Left lung (tissue), 10 donors: ENCODE measurements around the gene MRGPRX2. TPM values are rescaled to one million over a fixed set of nuclear protein-coding genes. Genes with fewer than 3 reads are reported as not detected.

Experiments used
- ATAC-seq: fragments of 200-7000 bp; cut with Tn5 transposase; one replicate; pipeline ENCODE4 v1.9.1; 2020; ENCODE audit warnings: moderate library complexity
- DNase-seq, 4 donors: peaks; one replicate each; pipeline ENCODE4 v3.0.0-alpha.2; 2013 to 2020
- H3K27ac ChIP-seq, 2 donors: fragments of 200-600 bp; sonication (generic) in 1 of 2; one replicate each; pipeline versions ENCODE4 v1.5.0 to v1.8.0; 2020 to 2021
- H3K27me3 ChIP-seq, 2 donors: fragments of 200-600 bp; sonication (generic) in 1 of 2; one replicate each; pipeline versions ENCODE4 v1.5.0 to v1.8.0; 2020 to 2021
- H3K36me3 ChIP-seq, 2 donors: fragments of 200-600 bp; sonication (generic) in 1 of 2; one replicate each; pipeline versions ENCODE4 v1.5.0 to v1.8.0; 2020 to 2021
- H3K4me1 ChIP-seq, 2 donors: fragments of 200-600 bp; one replicate each; pipeline ENCODE4 v1.8.0; 2021
- H3K4me3 ChIP-seq, 2 donors: fragments of 200-600 bp; sonication (generic) in 1 of 2; one replicate each; pipeline versions ENCODE4 v1.5.0 to v1.8.0; 2020 to 2021; ENCODE audit warnings: mild to moderate bottlenecking in 1 of 2
- H3K9me3 ChIP-seq, 2 donors: fragments of 200-600 bp; sonication (generic) in 1 of 2; one replicate each; pipeline versions ENCODE4 v1.5.0 to v1.8.0; 2020 to 2021
- intact Hi-C, 2 donors: fragments of 100-400 bp; cut with DNase I; formaldehyde crosslinking; loops; one replicate each; pipeline versions ENCODE4 v1.11.2 to v1.14.2; 2022
- polyA plus RNA-seq, 6 donors: library from polyadenylated mRNA; unstranded; fragments of 120-200 nt; gene quantifications; one replicate each; pipeline ENCODE4 v1.2.1, GENCODE V29; 2013; ENCODE audit not compliant: insufficient read length in 6 of 6
- total RNA-seq, 2 donors: library from RNA; stranded (reverse); fragmentation: NEBNext Ultra II Directional; extraction: Animal tissue kit (Norgen Biotek cat#: 25700); gene quantifications; one replicate each; pipeline ENCODE4 v1.2.1, GENCODE V29; 2021
- TF ChIP-seq, protein P1 (sequence below), 2 donors: fragments of 200-600 bp; sonication (generic) in 1 of 2; IDR thresholded peaks; one replicate each; pipeline versions ENCODE4 v1.5.0 to v1.8.0; 2021; ENCODE audit warnings: antibody characterized with exemption in 2 of 2
- donor health status: DM: no; HTN: yes; CAD: no.
- donor health status: DM: no; HTN: no; CAD: no.

Gene MRGPRX2
- total and polyA plus RNA-seq, 8 donors = not detected

DNA sequence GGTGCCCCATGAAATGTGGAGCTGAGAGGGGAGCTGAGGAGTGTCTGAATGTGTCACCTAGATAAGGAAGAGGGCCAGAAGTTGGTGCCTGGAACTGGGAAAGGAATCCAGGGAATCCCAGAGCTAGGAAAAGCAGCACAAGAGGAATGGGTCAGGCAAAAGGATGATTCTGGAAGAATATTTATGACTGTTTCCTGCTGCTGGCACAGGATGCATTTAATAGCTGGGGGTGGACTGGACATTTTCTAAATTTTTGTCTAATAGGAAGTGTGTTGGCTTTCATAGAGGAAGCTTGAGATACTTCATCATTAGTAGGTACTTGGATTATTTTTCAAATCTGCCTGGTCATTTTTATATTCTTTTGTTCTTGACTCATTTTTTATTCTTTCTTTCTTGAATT is 17.4 kb upstream of the MRGPRX2 start:
- H3K4me3 ChIP-seq = no peak overlapping the region
- no peaks in the 10 kb centered on the region for H3K9me3 ChIP-seq
- H3K4me1 ChIP-seq = no peaks in the 10 kb centered on the region
- intact Hi-C loops = loop anchor here in 1 of 2 donors (10.0 kb wide), 1 partner anchor 477 kb away; no protein-coding TSS in a partner anchor
- H3K27me3 ChIP-seq = no peaks in the 10 kb centered on the region
- DNase-seq (no peak), ATAC-seq (no peak)
- H3K36me3 ChIP-seq = no peaks in the 10 kb centered on the region
- H3K27ac ChIP-seq = no peak overlapping the region
- TF ChIP-seq, protein P1, sequence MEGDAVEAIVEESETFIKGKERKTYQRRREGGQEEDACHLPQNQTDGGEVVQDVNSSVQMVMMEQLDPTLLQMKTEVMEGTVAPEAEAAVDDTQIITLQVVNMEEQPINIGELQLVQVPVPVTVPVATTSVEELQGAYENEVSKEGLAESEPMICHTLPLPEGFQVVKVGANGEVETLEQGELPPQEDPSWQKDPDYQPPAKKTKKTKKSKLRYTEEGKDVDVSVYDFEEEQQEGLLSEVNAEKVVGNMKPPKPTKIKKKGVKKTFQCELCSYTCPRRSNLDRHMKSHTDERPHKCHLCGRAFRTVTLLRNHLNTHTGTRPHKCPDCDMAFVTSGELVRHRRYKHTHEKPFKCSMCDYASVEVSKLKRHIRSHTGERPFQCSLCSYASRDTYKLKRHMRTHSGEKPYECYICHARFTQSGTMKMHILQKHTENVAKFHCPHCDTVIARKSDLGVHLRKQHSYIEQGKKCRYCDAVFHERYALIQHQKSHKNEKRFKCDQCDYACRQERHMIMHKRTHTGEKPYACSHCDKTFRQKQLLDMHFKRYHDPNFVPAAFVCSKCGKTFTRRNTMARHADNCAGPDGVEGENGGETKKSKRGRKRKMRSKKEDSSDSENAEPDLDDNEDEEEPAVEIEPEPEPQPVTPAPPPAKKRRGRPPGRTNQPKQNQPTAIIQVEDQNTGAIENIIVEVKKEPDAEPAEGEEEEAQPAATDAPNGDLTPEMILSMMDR (IDR thresholded peaks at IDR 0.05) = no peak

DNA sequence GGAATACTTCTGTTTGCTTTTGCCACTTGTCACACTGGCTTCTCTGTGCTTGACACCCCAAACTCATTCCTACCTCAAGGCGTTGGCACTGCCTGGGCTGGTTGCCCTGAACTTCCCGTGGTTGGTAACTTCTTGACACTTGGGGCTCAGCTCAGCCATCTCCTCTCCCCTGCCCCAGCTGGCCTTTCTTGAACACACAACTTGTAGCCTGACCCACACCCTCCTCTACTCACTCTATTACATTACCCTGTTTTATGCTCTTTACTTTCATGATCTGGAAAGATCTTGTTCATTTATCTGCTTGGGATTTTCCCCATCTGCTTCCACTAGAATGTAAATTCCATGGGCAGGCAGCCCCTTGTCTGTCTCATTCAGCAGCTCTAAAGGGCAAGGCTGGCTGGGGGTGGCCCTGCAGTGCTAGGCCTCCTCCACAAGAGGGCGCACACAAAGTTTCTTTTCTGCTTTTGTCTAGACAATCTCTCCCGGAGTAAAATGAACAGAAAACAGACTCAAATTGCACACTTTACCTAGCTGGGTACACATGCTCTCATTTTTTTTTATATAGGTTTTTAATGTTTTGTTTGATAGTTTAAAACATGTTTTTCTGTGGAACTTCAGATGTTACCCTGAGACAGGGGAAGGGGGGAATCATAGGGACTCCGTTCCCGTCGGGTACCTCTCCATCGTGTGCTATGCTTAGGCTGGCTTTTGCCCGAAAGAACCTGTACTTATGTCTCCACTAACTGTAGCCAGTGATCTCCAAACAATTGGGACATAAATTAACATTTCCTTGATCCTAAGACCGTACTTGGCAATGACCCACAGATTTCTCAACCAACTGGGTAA is 16.4 kb upstream of the MRGPRX2 start:
- no peaks in the 10 kb centered on the region for H3K36me3 ChIP-seq
- peak; percentile 87 for ATAC-seq
- no peak overlapping the region for H3K27ac ChIP-seq
- intact Hi-C loops = loop anchor here in 1 of 2 donors (10.0 kb wide), 1 partner anchor 478 kb away; no protein-coding TSS in a partner anchor
- H3K9me3 ChIP-seq = no peaks in the 10 kb centered on the region
- DNase-seq = peak in 2 of 4 donors; percentile 57 to 81
- H3K27me3 ChIP-seq = no peaks in the 10 kb centered on the region
- TF ChIP-seq, protein P1 (IDR thresholded peaks at IDR 0.05) = peak; percentile 96 to 99
- no peaks in the 10 kb centered on the region for H3K4me1 ChIP-seq
- no peak overlapping the region for H3K4me3 ChIP-seq

DNA sequence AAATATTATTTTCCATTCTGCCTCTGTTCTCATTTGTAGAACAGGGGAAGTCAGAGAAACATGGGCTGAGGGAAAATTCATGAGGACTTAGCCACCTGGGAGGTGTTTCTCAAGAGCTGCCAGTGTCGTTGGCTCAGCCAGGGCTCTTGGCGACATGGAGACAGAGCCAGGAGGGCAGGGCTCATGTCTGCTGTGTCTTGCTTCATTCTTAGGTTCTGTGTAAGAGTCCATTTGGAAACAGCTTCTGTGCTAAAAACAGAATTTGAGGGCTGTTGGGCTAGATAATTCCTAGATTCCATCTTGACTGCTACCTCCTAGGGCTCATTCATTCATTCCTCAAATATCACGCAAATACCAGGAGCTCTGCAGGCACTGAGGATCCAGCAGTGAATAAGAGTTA is 15.1 kb upstream of the MRGPRX2 start:
- intact Hi-C loops = loop anchor here in 1 of 2 donors (10.0 kb wide), 1 partner anchor 479 kb away; no protein-coding TSS in a partner anchor
- no peak overlapping the region for H3K4me3 ChIP-seq

DNA sequence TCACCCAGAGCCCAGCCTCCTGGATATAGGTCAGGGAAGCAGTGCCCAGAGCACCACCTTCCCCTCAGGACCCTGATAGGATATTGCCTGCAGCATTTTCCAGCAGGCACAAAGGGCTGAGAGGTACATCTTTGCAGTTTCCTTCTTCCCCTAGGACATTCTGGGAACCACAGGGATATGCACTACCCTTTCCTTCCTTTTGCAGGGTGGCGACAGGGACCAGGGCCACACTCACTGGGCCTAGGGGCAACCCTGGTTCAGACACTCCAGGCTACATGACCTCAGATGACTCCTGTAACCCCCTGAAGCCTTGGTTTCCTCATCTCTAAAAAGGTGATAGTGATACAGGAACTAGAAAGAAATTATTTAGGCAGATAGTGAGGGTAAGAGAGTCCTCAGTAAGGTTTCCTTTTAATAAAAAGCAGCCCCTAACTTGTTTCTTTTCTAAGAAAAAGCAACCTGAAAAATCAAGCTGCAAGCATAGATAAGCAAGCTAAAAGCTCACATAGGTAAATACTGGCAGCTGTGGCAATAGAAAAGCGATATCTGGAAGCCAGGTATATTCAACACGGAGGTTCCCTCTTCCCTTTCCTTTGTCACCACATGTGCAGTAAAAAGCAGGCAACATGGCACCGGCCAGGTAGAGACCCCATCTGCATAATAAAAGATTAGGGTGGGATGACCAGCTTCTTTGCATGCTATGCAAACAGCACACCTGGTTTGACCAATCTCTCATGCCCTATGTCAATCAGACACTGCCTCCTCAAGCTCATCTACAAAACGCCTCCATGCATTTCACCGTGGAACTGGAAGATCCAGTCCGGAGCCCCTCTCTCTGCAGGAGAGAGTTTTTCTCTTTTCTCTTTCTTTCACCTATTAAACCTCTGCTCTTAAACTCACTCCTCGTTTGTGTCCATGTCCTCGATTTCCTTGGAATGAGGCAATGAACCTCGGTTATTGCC is 13.2 kb upstream of the MRGPRX2 start:
- Histone ChIP-seq H3K4me1 (no peaks in the 10 kb centered on the region), H3K36me3 (no peaks in the 10 kb centered on the region), H3K27me3 (no peaks in the 10 kb centered on the region), H3K27ac (no peak overlapping the region), H3K4me3 (no peak overlapping the region), H3K9me3 (no peaks in the 10 kb centered on the region)
- TF ChIP-seq, protein P1 (IDR thresholded peaks at IDR 0.05) = no peak
- ATAC-seq (no peak), DNase-seq (no peak)
- intact Hi-C loops = loop anchor here in 1 of 2 donors (10.0 kb wide), 1 partner anchor 481 kb away; no protein-coding TSS in a partner anchor

More for the DNA sequence above, 15.1 kb upstream of the MRGPRX2 start:
- H3K4me1 ChIP-seq = no peaks in the 10 kb centered on the region
- TF ChIP-seq, protein P1 (IDR thresholded peaks at IDR 0.05) = no peak
- H3K9me3 ChIP-seq = no peaks in the 10 kb centered on the region
- H3K36me3 ChIP-seq = no peaks in the 10 kb centered on the region
- H3K27ac ChIP-seq = no peak overlapping the region
- H3K27me3 ChIP-seq = no peaks in the 10 kb centered on the region
- ATAC-seq = no peak
- no peak for DNase-seq
